Activated T-helper 1 cell treated with anti-CD3 and anti-CD28 coated beads, Interleukin-2, amount 50 U/mL, for 16 hours (primary cell): ENCODE results near the gene PBX3.
"Not testable (repeated sequence)": the region's sequence is repeated elsewhere in the genome, so short reads cannot be mapped to it uniquely, and the experiment has no call there.

Experiments used
- DNase-seq, 2 donors: peaks; one replicate each; pipeline ENCODE4 v3.0.0-alpha.2; 2020; ENCODE audit warnings: low read depth in 1 of 2, low spot score in 1 of 2

The PBX3 gene

GRCh38 chr9:125821078-125821477, 73.9 kb downstream of the PBX3 start:
- DNase-seq = no peak

GRCh38 chr9:125822160-125822559, 75.0 kb downstream of the PBX3 start:
- DNase-seq = no peak

- no peak for DNase-seq
Measured at GRCh38 chr9:125822902-125823301, 75.7 kb downstream of the PBX3 start.

GRCh38 chr9:125823874-125824406, 76.8 kb downstream of the PBX3 start:
- not testable (repeated sequence) for DNase-seq

GRCh38 chr9:125825762-125826161, 78.6 kb downstream of the PBX3 start:
- no peak for DNase-seq

- no peak for DNase-seq
Measured at GRCh38 chr9:125826850-125827249, 79.7 kb downstream of the PBX3 start.

- DNase-seq = peak in 1 of 2 donors; percentile 5
Measured at GRCh38 chr9:125829743-125830142, 82.6 kb downstream of the PBX3 start.

GRCh38 chr9:125831054-125831453, 83.9 kb downstream of the PBX3 start:
- DNase-seq = no peak

- DNase-seq = no peak
Measured at GRCh38 chr9:125831616-125832015, 84.4 kb downstream of the PBX3 start.

GRCh38 chr9:125835655-125836054, 88.5 kb downstream of the PBX3 start:
- no peak for DNase-seq

GRCh38 chr9:125839317-125839716, 92.1 kb downstream of the PBX3 start:
- no peak for DNase-seq

GRCh38 chr9:125841444-125841843, 94.3 kb downstream of the PBX3 start:
- no peak for DNase-seq

GRCh38 chr9:125842242-125842641, 95.1 kb downstream of the PBX3 start:
- DNase-seq = no peak

- no peak for DNase-seq
Measured at GRCh38 chr9:125843646-125844045, 96.5 kb downstream of the PBX3 start.

- no peak for DNase-seq
Measured at GRCh38 chr9:125844611-125845010, 97.4 kb downstream of the PBX3 start.

- no peak for DNase-seq
Measured at GRCh38 chr9:125845271-125845808, 98.2 kb downstream of the PBX3 start.

- no peak for DNase-seq
Measured at GRCh38 chr9:125847735-125848134, 100.6 kb downstream of the PBX3 start.

GRCh38 chr9:125850106-125850632, 103.0 kb downstream of the PBX3 start:
- DNase-seq = no peak

GRCh38 chr9:125850763-125851162, 103.6 kb downstream of the PBX3 start:
- DNase-seq = no peak

GRCh38 chr9:125851979-125852378, 104.8 kb downstream of the PBX3 start:
- DNase-seq = no peak

- DNase-seq = no peak
Measured at GRCh38 chr9:125852386-125852785, 105.2 kb downstream of the PBX3 start.

GRCh38 chr9:125854553-125855275, 107.5 kb downstream of the PBX3 start:
- DNase-seq = no peak

GRCh38 chr9:125856331-125856730, 109.2 kb downstream of the PBX3 start:
- no peak for DNase-seq
